ENCODE data around the gene AP2S1.
"Not testable (repeated sequence)": the region's sequence is repeated elsewhere in the genome, so short reads cannot be mapped to it uniquely, and the experiment has no call there.

Gene AP2S1

GRCh38 chr19:46850228-46851203 lies at the start of gene AP2S1:
Gene AP2S1, minus strand, starts transcription at chr19:46850846. Its CDS starts 80 bp downstream, at chr19:46850766.
- peak; percentile 83 to 89 for DNase-seq (ENCODE audit: low read depth in 2 of 2)

DNA sequence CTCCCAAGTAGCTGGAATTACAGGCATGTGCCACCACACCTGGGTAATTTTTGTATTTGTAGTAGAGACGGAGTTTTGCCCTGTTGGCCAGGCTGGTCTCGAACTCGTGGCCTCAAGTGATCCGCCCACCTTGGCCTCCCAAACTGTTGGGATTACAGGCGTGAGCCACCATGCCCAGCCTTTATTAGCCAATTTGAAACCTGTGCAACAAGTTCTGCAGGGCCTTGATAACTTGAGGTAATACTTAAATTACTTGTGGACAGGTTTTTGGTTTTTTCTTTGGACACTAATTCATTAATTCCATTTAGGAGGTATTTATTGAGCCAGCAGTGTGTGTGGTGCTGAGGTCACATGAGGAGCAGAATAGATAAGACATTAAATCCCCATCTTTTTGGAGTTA lies 49.7 kb upstream of the AP2S1 start:
- no peak for DNase-seq (ENCODE audit: low read depth in 2 of 2)

DNA sequence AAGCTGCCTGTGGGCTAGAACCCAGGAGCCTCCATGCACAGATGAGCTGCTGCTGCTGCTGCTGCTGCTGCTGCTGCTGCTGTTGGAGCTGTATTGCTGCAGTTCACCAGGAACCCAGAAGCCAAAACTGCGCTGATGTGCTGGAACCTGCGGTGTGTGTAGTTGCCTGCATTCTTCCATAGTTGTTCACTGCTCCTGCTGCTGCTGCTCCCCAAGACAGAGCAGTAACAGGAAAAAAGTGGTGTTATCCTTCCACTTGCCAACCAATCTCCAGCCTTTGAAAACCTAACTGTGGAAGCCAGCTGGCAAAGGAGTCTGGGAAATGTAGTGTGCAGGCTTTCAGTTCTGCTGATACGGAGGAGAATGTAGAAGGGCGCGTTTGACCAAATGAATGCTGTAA lies 48.1 kb upstream of the AP2S1 start:
- no peak for DNase-seq (ENCODE audit: low read depth in 2 of 2)

DNA sequence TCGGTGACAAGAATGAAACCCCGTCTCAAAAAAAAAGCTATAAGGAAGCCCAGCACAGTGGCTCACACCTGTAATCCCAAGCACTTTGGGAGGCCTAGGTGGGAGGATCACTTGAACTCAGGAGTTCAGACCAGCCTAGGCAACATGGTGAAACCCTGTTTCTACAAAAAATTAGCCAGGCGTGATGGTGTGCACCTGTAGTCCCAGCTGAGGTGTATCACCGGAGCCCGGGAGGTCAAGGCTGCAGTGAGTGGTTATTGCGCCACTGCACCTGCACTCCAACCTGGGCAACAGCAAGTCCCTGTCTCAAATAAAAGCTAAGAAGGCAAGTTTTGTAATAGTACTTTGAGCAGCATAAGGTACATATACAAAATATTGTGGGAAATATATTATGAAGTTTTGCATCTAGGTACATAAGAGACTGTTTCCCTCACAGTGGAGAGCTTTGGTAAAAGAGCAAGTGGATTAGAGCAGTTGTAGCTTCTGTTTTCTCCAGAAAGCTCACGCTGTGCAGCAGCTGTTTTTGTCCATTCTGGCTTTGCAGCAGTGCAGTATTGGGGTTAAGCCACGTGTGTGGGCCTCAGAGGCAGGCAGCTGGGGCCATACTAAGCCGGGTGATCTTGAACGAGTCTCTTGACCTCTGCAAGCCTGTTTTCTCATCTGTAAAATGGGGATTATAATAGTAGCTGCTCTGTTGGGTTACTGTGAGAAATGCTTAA lies 45.6 kb upstream of the AP2S1 start:
- DNase-seq (ENCODE audit: low read depth in 2 of 2) = no peak

- DNase-seq (ENCODE audit: low read depth in 2 of 2) = no peak
Measured at GRCh38 chr19:46892252-46893179, 41.9 kb upstream of the AP2S1 start.

DNA sequence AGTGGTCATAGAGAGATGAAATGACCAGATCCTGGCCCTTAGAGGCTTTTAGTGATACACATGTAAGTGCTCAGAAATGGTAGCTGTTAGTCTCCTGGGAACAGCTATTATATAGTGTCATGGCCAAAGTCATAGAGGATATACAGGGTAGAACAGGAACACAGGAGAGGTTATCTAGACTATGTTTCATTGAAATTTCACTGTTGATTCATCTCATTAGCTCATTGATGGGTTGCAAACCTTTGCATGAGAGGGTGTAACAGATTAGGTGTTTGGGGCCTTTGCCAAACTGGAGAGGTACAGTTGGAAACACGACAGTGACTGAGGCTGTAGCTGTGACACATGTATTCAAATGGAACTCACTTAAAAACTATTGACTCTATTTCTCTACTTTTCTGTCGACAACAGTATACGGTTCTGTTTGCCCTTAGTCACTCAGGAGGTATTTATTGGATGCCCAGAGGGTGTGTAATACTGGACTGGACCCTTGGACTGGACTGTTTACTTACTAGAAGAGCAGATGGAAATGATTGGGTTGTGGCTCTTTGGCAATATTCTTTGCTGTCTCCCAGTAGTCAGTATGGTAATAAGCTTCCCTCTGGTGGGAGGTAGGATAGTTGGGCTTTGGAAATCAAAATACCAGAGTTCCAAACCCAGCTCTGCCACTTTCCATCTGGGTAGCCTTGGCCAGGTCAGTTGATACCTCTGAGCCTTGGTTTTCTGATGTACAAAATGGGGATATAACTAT lies 40.0 kb upstream of the AP2S1 start:
- no peak for DNase-seq (ENCODE audit: low read depth in 2 of 2)

GRCh38 chr19:46887240-46887782 lies 36.7 kb upstream of the AP2S1 start:
- DNase-seq (ENCODE audit: low read depth in 2 of 2) = no peak

DNA sequence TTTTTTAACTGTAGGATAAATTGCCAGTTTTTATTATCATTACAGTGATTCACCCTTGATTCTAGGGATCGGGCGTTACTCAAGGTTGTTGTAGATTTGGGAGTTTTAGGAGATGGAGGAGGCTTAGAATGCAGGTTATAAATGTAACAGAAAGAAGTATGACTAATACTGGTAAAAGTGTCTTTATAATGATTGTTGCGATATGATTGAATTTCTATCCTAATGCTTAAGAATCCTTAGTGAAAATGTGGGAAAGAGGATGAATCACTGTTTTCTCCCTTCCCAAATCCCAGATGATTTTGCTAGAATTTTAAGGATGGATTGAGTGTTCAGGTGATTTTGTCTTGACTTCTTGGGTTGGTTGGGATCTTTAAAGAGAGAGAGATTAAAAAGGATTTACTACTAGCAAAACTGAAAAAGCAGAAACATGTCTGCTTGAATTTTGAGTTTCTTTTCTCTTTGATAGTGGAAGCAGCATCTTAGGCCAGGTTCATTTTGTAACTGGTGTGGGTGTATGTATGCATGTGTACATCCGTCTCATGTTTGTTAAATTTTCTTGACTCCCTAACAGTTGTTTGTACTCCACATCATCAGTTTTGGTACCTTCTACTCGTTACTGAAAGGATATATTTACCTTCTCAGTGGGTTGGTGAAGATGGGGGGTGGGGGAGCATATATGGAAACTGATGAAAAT lies 36.0 kb upstream of the AP2S1 start:
- DNase-seq (ENCODE audit: low read depth in 2 of 2) = no peak

- DNase-seq (ENCODE audit: low read depth in 2 of 2) = no peak
Measured at GRCh38 chr19:46885411-46885810, 34.8 kb upstream of the AP2S1 start.

DNA sequence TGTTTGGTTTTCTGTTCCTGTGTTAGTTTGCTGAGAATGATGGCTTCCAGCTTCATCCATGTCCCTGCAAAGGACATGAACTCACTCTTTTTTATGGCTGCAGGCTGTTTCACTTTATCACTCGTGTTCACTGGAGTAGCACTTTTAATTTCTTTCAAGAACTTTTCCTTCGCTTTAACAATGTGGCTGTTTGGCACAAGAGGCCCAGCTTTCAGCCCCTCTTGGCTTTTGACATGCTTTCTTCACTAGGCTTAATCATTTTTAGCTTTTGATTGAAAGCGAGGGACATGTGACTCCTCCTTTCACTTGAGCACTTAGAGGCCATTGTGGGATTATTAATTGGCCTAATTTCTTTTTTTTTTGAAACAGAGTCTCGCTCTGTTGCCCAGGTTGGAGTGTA lies 32.1 kb upstream of the AP2S1 start:
- DNase-seq (ENCODE audit: low read depth in 2 of 2) = not testable (repeated sequence)

DNA sequence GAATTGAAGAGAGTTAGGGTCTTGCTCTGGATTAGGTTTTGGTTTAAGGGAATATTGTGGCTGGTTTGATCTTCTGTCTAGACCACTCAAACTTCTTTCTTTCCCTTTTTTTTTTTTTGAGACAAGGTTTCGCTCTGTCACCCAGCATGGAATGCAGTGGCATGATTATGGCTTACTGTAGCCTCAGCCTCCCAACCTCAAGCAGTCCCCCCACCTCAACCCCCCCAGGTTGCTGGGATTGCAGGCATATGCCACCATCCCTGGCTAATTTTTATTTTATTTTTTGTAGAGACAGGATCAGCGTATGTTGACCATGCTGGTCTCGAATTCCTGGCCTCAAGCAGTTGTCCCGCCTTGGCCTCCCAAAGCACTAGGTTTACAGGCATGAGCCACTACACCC lies 31.4 kb upstream of the AP2S1 start:
- no peak for DNase-seq (ENCODE audit: low read depth in 2 of 2)

DNA sequence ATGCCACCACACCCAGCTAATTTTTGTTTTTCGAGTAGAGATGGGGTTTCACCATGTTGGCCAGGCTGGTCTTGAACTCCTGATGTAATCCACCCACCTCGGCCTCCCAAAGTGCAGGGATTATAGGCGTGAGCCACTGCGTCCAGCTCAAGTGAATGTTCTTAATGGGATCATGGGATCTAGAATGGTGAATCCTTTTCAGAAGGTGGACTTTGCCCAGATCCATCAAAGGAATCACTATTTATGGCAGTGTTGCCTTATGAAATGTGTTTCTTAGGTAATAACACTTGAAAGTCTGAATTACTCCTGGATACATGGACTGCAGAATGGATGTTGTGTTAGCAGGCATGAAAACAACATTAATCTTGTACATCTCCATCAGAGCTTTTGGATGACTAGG lies 30.4 kb upstream of the AP2S1 start:
- no peak for DNase-seq (ENCODE audit: low read depth in 2 of 2)

GRCh38 chr19:46880431-46880830 lies 29.8 kb upstream of the AP2S1 start:
- DNase-seq (ENCODE audit: low read depth in 2 of 2) = no peak

DNA sequence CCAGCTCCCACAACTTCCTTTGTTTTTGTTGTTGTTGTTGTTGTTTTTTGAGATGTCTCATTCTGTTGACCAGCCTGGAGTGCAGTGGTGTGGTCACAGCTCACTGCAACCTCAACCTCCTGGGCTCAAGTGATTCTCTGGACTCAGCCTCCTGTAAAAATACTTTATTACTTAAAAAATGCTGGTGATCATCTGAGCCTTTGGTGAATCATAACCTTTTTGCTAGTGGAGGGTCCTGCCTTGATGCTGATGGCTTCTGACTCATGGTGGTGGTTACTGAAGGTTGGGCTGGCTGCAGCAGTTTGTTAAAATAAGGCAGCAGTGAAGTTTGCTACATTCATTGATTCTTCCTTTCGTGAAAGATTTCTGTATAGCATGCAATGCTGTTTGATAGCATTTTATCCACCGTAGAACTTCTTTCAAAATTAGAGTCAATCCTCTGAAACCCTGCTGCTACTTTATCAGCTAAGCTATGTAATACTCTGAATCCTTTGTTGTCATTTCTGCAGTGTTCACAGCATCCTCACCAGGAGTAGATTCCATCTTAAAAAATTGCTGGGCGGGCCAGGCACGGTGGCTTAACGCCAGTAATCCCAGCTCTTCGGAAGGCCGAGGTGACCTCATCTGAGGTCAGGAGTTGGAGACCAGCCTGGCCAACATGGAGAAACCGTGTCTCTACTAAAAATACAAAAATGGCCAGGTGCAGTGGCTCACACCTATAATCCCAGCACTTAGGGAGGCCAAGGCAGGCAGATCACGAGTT lies 28.1 kb upstream of the AP2S1 start:
- no peak for DNase-seq (ENCODE audit: low read depth in 2 of 2)

GRCh38 chr19:46875657-46876056 lies 25.0 kb upstream of the AP2S1 start:
- no peak for DNase-seq (ENCODE audit: low read depth in 2 of 2)

DNA sequence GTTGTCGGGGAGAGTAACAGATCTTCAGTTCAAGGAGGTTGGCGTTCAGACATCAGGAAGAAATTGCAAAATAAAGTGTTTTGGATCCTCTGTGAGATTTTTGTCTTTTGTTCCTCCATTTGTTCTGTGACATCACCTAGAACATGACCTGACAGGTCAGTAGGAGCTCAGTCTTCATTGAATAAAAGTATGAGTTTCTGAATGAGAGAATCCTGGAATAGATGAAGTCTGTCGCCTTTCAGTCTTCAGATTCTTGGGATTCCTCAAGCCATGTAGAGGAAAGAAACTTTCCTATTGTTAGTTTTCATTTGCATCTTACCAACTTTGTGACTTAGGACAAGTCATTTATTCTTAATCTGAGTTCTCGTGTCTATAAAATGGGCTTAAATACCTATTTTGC lies 24.6 kb upstream of the AP2S1 start:
- no peak for DNase-seq (ENCODE audit: low read depth in 2 of 2)

DNA sequence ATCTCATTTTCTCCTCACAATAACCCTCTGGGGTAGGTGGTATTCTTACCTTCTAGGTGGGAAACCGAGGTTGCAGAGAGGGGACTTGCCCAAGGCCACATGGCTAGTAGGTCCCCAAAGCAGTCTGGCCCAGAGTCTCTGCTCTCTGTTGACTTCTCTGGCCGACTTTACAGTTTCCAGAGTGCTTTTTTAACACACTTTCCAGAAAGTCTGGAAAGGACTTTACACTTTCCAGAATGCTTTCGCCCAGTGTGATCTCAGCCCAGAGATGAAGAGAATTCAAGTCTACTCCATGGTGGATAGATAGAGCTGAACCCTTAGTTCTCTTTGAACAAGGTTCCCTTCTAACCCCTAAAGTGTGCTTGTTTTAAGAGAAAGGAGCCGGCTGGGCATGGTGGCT lies 22.3 kb upstream of the AP2S1 start:
- DNase-seq (ENCODE audit: low read depth in 2 of 2) = no peak

GRCh38 chr19:46871173-46871572 lies 20.5 kb upstream of the AP2S1 start:
- not testable (repeated sequence) for DNase-seq (ENCODE audit: low read depth in 2 of 2)

- no peak for DNase-seq (ENCODE audit: low read depth in 2 of 2)
Measured at GRCh38 chr19:46868025-46868802, 17.6 kb upstream of the AP2S1 start.

Measured in stimulated activated CD4-positive, alpha-beta T cell treated with anti-CD3 and anti-CD28 coated beads, Interleukin-4, amount 100 ng/mL, for 48 hours (primary cell).